IMR-90 (cell line): ENCODE results near the gene MZB1. TPM values are rescaled to one million over a fixed set of nuclear protein-coding genes. Genes with fewer than 3 reads are reported as not detected.

Experiments
- ATAC-seq: fragments of 200-7000 bp; cut with Tn5 transposase; 2 replicates; pipeline ENCODE4 v1.9.1; 2020; ENCODE audit warnings: low read depth, mild to moderate bottlenecking, moderate library complexity
- BruUV-seq: library from RNA; stranded (reverse); fragments of 400-500 nt; replicated peaks from 2 replicates; lab custom pipeline; 2021; lab: Mats Ljungman, UMichigan
- CTCF ChIA-PET: fragments of 300-600 bp; formaldehyde crosslinking; extraction: SDS; loops from one replicate; lab custom pipeline; 2021; ENCODE audit warnings: antibody characterized with exemption; lab: Yijun Ruan, JAX
- POLR2A ChIA-PET: fragments of 300-600 bp; sonication (Branson Sonifier 250); formaldehyde crosslinking; loops from one replicate; lab custom pipeline; 2022; ENCODE audit warnings: antibody characterized with exemption; ENCODE audit not compliant: unreplicated experiment; lab: Charles Lee
- DNase-seq: peaks from one replicate; pipeline ENCODE4 v3.0.0; 2013
- H2AFZ ChIP-seq: replicated peaks from 2 replicates; pipeline ENCODE3; 2013; ENCODE audit warnings: low read length, mild to moderate bottlenecking; ENCODE audit not compliant: poor library complexity
- H2AK5ac ChIP-seq: 2 replicates; pipeline ENCODE4 v1.6.1; 2013; ENCODE audit warnings: low read depth, low read length, inconsistent platforms
- H2AK9ac ChIP-seq: replicated peaks from 2 replicates; pipeline ENCODE3; 2013; ENCODE audit warnings: mild to moderate bottlenecking, low read depth, low read length, moderate library complexity; ENCODE audit not compliant: poor library complexity
- H2BK120ac ChIP-seq: 2 replicates; pipeline ENCODE4 v1.6.1; 2013; ENCODE audit warnings: low read depth, low read length, inconsistent platforms
- H2BK15ac ChIP-seq: 3 replicates; pipeline ENCODE4 v1.6.1; 2013; ENCODE audit warnings: low read depth, low read length, inconsistent platforms
- H2BK20ac ChIP-seq: 2 replicates; pipeline ENCODE4 v1.6.1; 2013; ENCODE audit warnings: low read depth, mild to moderate bottlenecking, inconsistent platforms, low read length, moderate library complexity
- H2BK5ac ChIP-seq: 2 replicates; pipeline ENCODE4 v1.6.1; 2013; ENCODE audit warnings: mild to moderate bottlenecking, low read depth, low read length, inconsistent platforms; ENCODE audit not compliant: poor library complexity, severe bottlenecking
- H3K14ac ChIP-seq: replicated peaks from 2 replicates; pipeline ENCODE4 v1.6.1; 2013; ENCODE audit warnings: low read depth, low read length, inconsistent platforms
- H3K18ac ChIP-seq: 2 replicates; pipeline ENCODE4 v1.6.1; 2013; ENCODE audit warnings: low read depth, low read length, control low read depth
- H3K23ac ChIP-seq: 2 replicates; pipeline ENCODE4 v1.6.1; 2013; ENCODE audit warnings: low read depth, low read length, inconsistent platforms
- H3K27ac ChIP-seq: 2 replicates; pipeline ENCODE4 v1.5.1; 2013; ENCODE audit warnings: mild to moderate bottlenecking, control low read depth, low read length; ENCODE audit not compliant: insufficient read depth
- H3K27me3 ChIP-seq: 2 replicates; pipeline ENCODE4 v1.6.1; 2013; ENCODE audit warnings: low read length; ENCODE audit not compliant: control insufficient read depth, insufficient read depth
- H3K36me3 ChIP-seq: 2 replicates; pipeline ENCODE4 v1.6.1; 2013; ENCODE audit warnings: low read length, mixed read lengths; ENCODE audit not compliant: control insufficient read depth, insufficient read depth
- H3K4ac ChIP-seq: 2 replicates; pipeline ENCODE4 v1.6.1; 2013; ENCODE audit warnings: low read depth, low read length, inconsistent platforms
- H3K4me1 ChIP-seq: 2 replicates; pipeline ENCODE4 v1.6.1; 2013; ENCODE audit warnings: low read length, mixed read lengths; ENCODE audit not compliant: control insufficient read depth, insufficient read depth
- H3K4me2 ChIP-seq: 2 replicates; pipeline ENCODE4 v1.6.1; 2013; ENCODE audit warnings: low read depth, mild to moderate bottlenecking, control low read depth, low read length, moderate library complexity
- H3K4me3 ChIP-seq: 2 replicates; pipeline ENCODE4 v1.5.1; 2013; ENCODE audit warnings: low read depth, mild to moderate bottlenecking, control low read depth, low read length, moderate library complexity; ENCODE audit not compliant: insufficient read depth
- H3K56ac ChIP-seq: 2 replicates; pipeline ENCODE4 v1.6.1; 2013; ENCODE audit warnings: low read length, inconsistent platforms; ENCODE audit not compliant: insufficient read depth; ENCODE audit errors: extremely low read depth
- H3K79me1 ChIP-seq, 2 experiments: 2 replicates each; pipeline ENCODE4 v1.6.1; 2013; ENCODE audit warnings: low read length in 2 of 2, inconsistent platforms in 1 of 2, low read depth in 1 of 2
- H3K9ac ChIP-seq: 2 replicates; pipeline ENCODE4 v1.6.1; 2013; ENCODE audit warnings: low read depth, low read length, control low read depth
- H3K9me1 ChIP-seq: 2 replicates; pipeline ENCODE4 v1.6.1; 2013; ENCODE audit warnings: low read length, inconsistent platforms; ENCODE audit not compliant: insufficient read depth
- H3K9me3 ChIP-seq: 2 replicates; pipeline ENCODE4 v1.6.1; 2013; ENCODE audit warnings: low read length; ENCODE audit not compliant: control insufficient read depth, insufficient read depth
- H4K20me1 ChIP-seq: 2 replicates; pipeline ENCODE4 v1.6.1; 2013; ENCODE audit warnings: low read length, inconsistent platforms; ENCODE audit not compliant: insufficient read depth
- H4K5ac ChIP-seq: 2 replicates; pipeline ENCODE4 v1.6.1; 2013; ENCODE audit warnings: mild to moderate bottlenecking, low read depth, low read length, control low read depth
- H4K8ac ChIP-seq, 2 experiments: 2 replicates each; pipeline ENCODE4 v1.6.1; 2013; ENCODE audit warnings: low read depth in 2 of 2, low read length in 2 of 2, control low read depth in 1 of 2, inconsistent platforms in 1 of 2
- H4K91ac ChIP-seq: 2 replicates; pipeline ENCODE4 v1.6.1; 2013; ENCODE audit warnings: low read depth, low read length, inconsistent platforms; ENCODE audit not compliant: insufficient read depth
- BHLHE40 ChIP-seq: fragments of 150-350 bp; IDR thresholded peaks from 2 replicates; pipeline ENCODE4 v1.6.1; 2016; ENCODE audit warnings: mild to moderate bottlenecking, low read depth, low read length
- CEBPB ChIP-seq: IDR thresholded peaks from 2 replicates; pipeline ENCODE4 v1.6.1; 2012; ENCODE audit warnings: low read depth, low read length, improper control_type of control experiment
- CHD1 ChIP-seq: IDR thresholded peaks from 2 replicates; pipeline ENCODE4 v1.6.1; 2012; ENCODE audit warnings: low read depth, low read length, improper control_type of control experiment
- FOS ChIP-seq: fragments of 150-350 bp; IDR thresholded peaks from 2 replicates; pipeline ENCODE4 v1.6.1; 2016; ENCODE audit warnings: low read depth, low read length
- MAFK ChIP-seq: IDR thresholded peaks from 2 replicates; pipeline ENCODE4 v1.6.1; 2012; ENCODE audit warnings: low read depth, low read length, improper control_type of control experiment
- MAZ ChIP-seq: IDR thresholded peaks from 2 replicates; pipeline ENCODE4 v1.6.1; 2012; ENCODE audit warnings: low read depth, mild to moderate bottlenecking, low read length, improper control_type of control experiment, moderate library complexity, borderline replicate concordance
- MXI1 ChIP-seq: IDR thresholded peaks from 2 replicates; pipeline ENCODE4 v1.6.1; 2012; ENCODE audit warnings: low read depth, mild to moderate bottlenecking, low read length, moderate library complexity, borderline replicate concordance
- NFE2L2 ChIP-seq: fragments of 150-350 bp; IDR thresholded peaks from 2 replicates; pipeline ENCODE4 v1.6.1; 2016; ENCODE audit warnings: low read depth, mild to moderate bottlenecking, low read length
- POLR2A ChIP-seq: IDR thresholded peaks from 2 replicates; pipeline ENCODE4 v1.6.1; 2012; ENCODE audit warnings: mild to moderate bottlenecking, low read depth, low read length
- RAD21 ChIP-seq: IDR thresholded peaks from 2 replicates; pipeline ENCODE4 v1.6.1; 2012; ENCODE audit warnings: low read length, improper control_type of control experiment
- RCOR1 ChIP-seq: IDR thresholded peaks from 2 replicates; pipeline ENCODE4 v1.6.1; 2012; ENCODE audit warnings: mild to moderate bottlenecking, low read length, improper control_type of control experiment; ENCODE audit not compliant: insufficient replicate concordance
- RFX5 ChIP-seq: IDR thresholded peaks from 2 replicates; pipeline ENCODE4 v1.8.0; 2012; ENCODE audit warnings: low read depth, mild to moderate bottlenecking, low read length, moderate library complexity
- SMC3 ChIP-seq: fragments of 150-350 bp; IDR thresholded peaks from 2 replicates; pipeline ENCODE4 v1.6.1; 2016; ENCODE audit warnings: low read depth, mild to moderate bottlenecking, antibody characterized with exemption, low read length, moderate library complexity
- WGBS, 2 experiments: methylation state at CpG; one replicate each; pipeline versions ENCODE4 v1.1.5 to v1.1.7; 2013; ENCODE audit warnings: missing lambda C conversion rate in 2 of 2; ENCODE audit not compliant: insufficient read length in 1 of 2; ENCODE audit errors: extremely low coverage in 2 of 2; 5-methylcytosine and 5-hydroxymethylcytosine counted together
- dilution Hi-C: fragments of 300-500 bp; cut with HindIII; formaldehyde crosslinking; loops from one replicate; pipeline ENCODE4 v1.14.3; 2018; ENCODE audit warnings: low sequenced_read_pairs; ENCODE audit not compliant: unreplicated experiment
- in situ Hi-C: fragments of 300-500 bp; cut with MboI; formaldehyde crosslinking; loops from 3 replicates; pipeline ENCODE4 v1.14.3; 2019; ENCODE audit warnings: low sequenced_read_pairs, inconsistent platforms, mixed read lengths
- intact Hi-C: fragments of 100-400 bp; cut with micrococcal nuclease; formaldehyde crosslinking; loops from 2 replicates; pipeline ENCODE4 v1.10.0; 2022
- polyA plus RNA-seq, 3 experiments: library from polyadenylated mRNA; depleted of rRNA; stranded (reverse); fragments of >200 nt; gene quantifications; 2 replicates each; pipeline ENCODE4 v1.2.3, GENCODE V29; 2012; ENCODE audit warnings: low replicate concordance in 1 of 3
- total RNA-seq: library from RNA; depleted of rRNA; stranded (reverse); fragments of >200 nt; gene quantifications from 2 replicates; pipeline ENCODE4 v1.2.3, GENCODE V29; 2012
- TF ChIP-seq, protein P1 (sequence below): fragments of 150-350 bp; IDR thresholded peaks from 2 replicates; pipeline ENCODE4 v1.6.1; 2017; ENCODE audit warnings: mild to moderate bottlenecking, antibody characterized with exemption, low read length, low read depth
- TF ChIP-seq, protein P2 (sequence below): fragments of 150-350 bp; IDR thresholded peaks from 2 replicates; pipeline ENCODE4 v1.6.1; 2016; ENCODE audit warnings: low read depth, mild to moderate bottlenecking, low read length, moderate library complexity, borderline replicate concordance

MZB1 gene
- total and polyA plus RNA-seq, 2 of the 4 experiments (the other 2 are of a cell fraction) = not detected

GRCh38 chr5:139413153-139413552 lies 23.4 kb upstream of the MZB1 start:
- Histone ChIP-seq H3K9ac (no peak overlapping the region), H2BK5ac (no peak overlapping the region), H2BK15ac (no peak overlapping the region), H3K4ac (no peak overlapping the region), H2BK120ac (no peak overlapping the region), H3K23ac (no peak overlapping the region), H2AK5ac (no peak overlapping the region), H3K27ac (no peak overlapping the region), H4K8ac (no peak overlapping the region), H4K91ac (no peak overlapping the region), H3K4me2 (no peak overlapping the region), H3K9me3 (no peaks in the 10 kb centered on the region), H4K5ac (no peak overlapping the region), H3K18ac (no peak overlapping the region), H3K79me1 (no peaks in the 10 kb centered on the region), H3K56ac (no peak overlapping the region), H3K4me3 (no peak overlapping the region), H3K9me1 (no peaks in the 10 kb centered on the region), H3K14ac (no peak overlapping the region), H2AFZ (no peak overlapping the region), H2AK9ac (no peak overlapping the region), H2BK20ac (no peak overlapping the region), H4K20me1 (no peaks in the 10 kb centered on the region), H3K4me1 (peaks cover 4% of the 10 kb centered on the region; the same call in 1 of the 2 replicates), H3K36me3 (peaks cover 9% of the 10 kb centered on the region; the same call in 1 of the 2 replicates), H3K27me3 (no peaks in the 10 kb centered on the region)
- DNase-seq (no peak), ATAC-seq (no peak)
- ChIA-PET CTCF (interaction anchor here (0.8 kb wide), 1 partner anchor 9 kb away, joined by 3 read pairs; the partner anchor contains the start of gene SPATA24), POLR2A (no interaction called here)
- in situ Hi-C loops = no loop called here
- BruUV-seq = no TSS peak
- WGBS, 2 experiments = no CpG with 5 or more reads among the region's 6 CpGs
- dilution Hi-C loops = loop anchor here (25.0 kb wide), 1 partner anchor 99 kb away; no protein-coding TSS in a partner anchor
- TF ChIP-seq CEBPB (no peak), FOS (no peak), RAD21 (no peak), MAFK (no peak), CHD1 (no peak), MAZ (no peak), RFX5 (no peak), BHLHE40 (no peak), NFE2L2 (no peak), MXI1 (no peak), POLR2A (no peak), SMC3 (no peak), RCOR1 (no peak)
- TF ChIP-seq, protein P1, sequence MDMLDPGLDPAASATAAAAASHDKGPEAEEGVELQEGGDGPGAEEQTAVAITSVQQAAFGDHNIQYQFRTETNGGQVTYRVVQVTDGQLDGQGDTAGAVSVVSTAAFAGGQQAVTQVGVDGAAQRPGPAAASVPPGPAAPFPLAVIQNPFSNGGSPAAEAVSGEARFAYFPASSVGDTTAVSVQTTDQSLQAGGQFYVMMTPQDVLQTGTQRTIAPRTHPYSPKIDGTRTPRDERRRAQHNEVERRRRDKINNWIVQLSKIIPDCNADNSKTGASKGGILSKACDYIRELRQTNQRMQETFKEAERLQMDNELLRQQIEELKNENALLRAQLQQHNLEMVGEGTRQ = no peak
- TF ChIP-seq, protein P2, sequence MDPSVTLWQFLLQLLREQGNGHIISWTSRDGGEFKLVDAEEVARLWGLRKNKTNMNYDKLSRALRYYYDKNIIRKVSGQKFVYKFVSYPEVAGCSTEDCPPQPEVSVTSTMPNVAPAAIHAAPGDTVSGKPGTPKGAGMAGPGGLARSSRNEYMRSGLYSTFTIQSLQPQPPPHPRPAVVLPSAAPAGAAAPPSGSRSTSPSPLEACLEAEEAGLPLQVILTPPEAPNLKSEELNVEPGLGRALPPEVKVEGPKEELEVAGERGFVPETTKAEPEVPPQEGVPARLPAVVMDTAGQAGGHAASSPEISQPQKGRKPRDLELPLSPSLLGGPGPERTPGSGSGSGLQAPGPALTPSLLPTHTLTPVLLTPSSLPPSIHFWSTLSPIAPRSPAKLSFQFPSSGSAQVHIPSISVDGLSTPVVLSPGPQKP = no peak
- intact Hi-C loops = no loop called here
